WTC11 (cell line): ENCODE results near the gene ARHGEF9.
"Not testable (repeated sequence)": the region's sequence is repeated elsewhere in the genome, so short reads cannot be mapped to it uniquely, and the experiment has no call there.

Source experiments
- CTCF ChIP-seq: fragments of 200-600 bp; IDR thresholded peaks from 2 replicates; pipeline ENCODE4 v1.8.0; 2022; ENCODE audit warnings: antibody characterized with exemption
- FOXP4 ChIP-seq: sonication (generic); formaldehyde crosslinking; IDR thresholded peaks from 2 replicates; pipeline ENCODE4 v1.8.0; 2022; ENCODE audit warnings: mild to moderate bottlenecking, missing genetic modification reagents
- TEAD1 ChIP-seq: sonication (generic); formaldehyde crosslinking; IDR thresholded peaks from 2 replicates; pipeline ENCODE4 v1.8.0; 2022; ENCODE audit warnings: mild to moderate bottlenecking, missing genetic modification reagents
- USF1 ChIP-seq: sonication (generic); formaldehyde crosslinking; IDR thresholded peaks from 2 replicates; pipeline ENCODE4 v1.8.0; 2022; ENCODE audit warnings: mild to moderate bottlenecking, missing genetic modification reagents

- TF ChIP-seq FOXP4 (CRISPR knock-in tag); CTCF; TEAD1 (CRISPR knock-in tag); USF1 (CRISPR knock-in tag): not testable (repeated sequence)
Measured at GRCh38 chrX:63795406-63795805, 10.4 kb upstream of the ARHGEF9 start.
